Panc1 (cell line): Measurements from ENCODE around the gene STMND1. TPM values are rescaled to one million over a fixed set of nuclear protein-coding genes. Genes with fewer than 3 reads are reported as not detected.

ENCODE experiments used
- ATAC-seq: fragments of 200-7000 bp; cut with Tn5 transposase; 2 replicates; pipeline ENCODE4 v1.9.1; 2020; ENCODE audit warnings: mild to moderate bottlenecking, moderate library complexity
- BruUV-seq: library from RNA; stranded (reverse); fragments of 400-500 nt; replicated peaks from 2 replicates; lab custom pipeline; 2021; lab: Mats Ljungman, UMichigan
- CTCF ChIA-PET: fragments of 300-600 bp; sonication (Branson Sonifier 250); formaldehyde crosslinking; loops from one replicate; lab custom pipeline; 2022; ENCODE audit warnings: antibody characterized with exemption; lab: Charles Lee
- POLR2A ChIA-PET: fragments of 300-600 bp; sonication (Branson Sonifier 250); formaldehyde crosslinking; loops from one replicate; lab custom pipeline; 2022; ENCODE audit warnings: antibody characterized with exemption; lab: Charles Lee
- DNase-seq: peaks from one replicate; pipeline ENCODE4 v3.0.0-alpha.2; 2010; ENCODE audit warnings: low read depth, low spot score
- H3K27ac ChIP-seq: 2 replicates; pipeline ENCODE4 v1.5.1; 2011; ENCODE audit warnings: mild to moderate bottlenecking, low read length, inconsistent platforms
- H3K27me3 ChIP-seq: fragments of 200-500 bp; sonication (Bioruptor generic); 2 replicates; pipeline ENCODE4 v1.6.0; 2014; ENCODE audit warnings: low read length, inconsistent platforms; ENCODE audit not compliant: control insufficient read depth, insufficient read depth
- H3K36me3 ChIP-seq: fragments of 200-500 bp; sonication (Bioruptor generic); 2 replicates; pipeline ENCODE4 v1.5.1; 2014; ENCODE audit warnings: inconsistent platforms, mild to moderate bottlenecking, low read length, moderate library complexity; ENCODE audit not compliant: control insufficient read depth, insufficient read depth
- H3K4me1 ChIP-seq: 2 replicates; pipeline ENCODE4 v1.5.1; 2011; ENCODE audit warnings: inconsistent platforms, mild to moderate bottlenecking, low read length, moderate library complexity; ENCODE audit not compliant: control insufficient read depth, insufficient read depth
- H3K4me3 ChIP-seq, 2 experiments: 2 replicates each; pipeline ENCODE4 v1.5.1; 2011 to 2012; ENCODE audit warnings: low read depth in 2 of 2, low read length in 2 of 2, mild to moderate bottlenecking in 2 of 2, inconsistent platforms in 1 of 2, moderate library complexity in 1 of 2
- H3K9me3 ChIP-seq: fragments of 200-500 bp; sonication (Bioruptor generic); 2 replicates; pipeline ENCODE4 v1.5.1; 2014; ENCODE audit warnings: low read depth, mild to moderate bottlenecking, inconsistent platforms, low read length, moderate library complexity; ENCODE audit not compliant: control insufficient read depth, insufficient read depth
- CTCF ChIP-seq: fragments of 450-650 bp; IDR thresholded peaks from 2 replicates; pipeline ENCODE4 v1.5.1; 2017; ENCODE audit warnings: mild to moderate bottlenecking
- POLR2AphosphoS5 ChIP-seq: IDR thresholded peaks from 2 replicates; pipeline ENCODE4 v1.6.1; 2012; ENCODE audit warnings: mild to moderate bottlenecking, low read depth, low read length, moderate library complexity
- REST ChIP-seq, 2 experiments: IDR thresholded peaks; 2 replicates each; pipeline ENCODE4 v1.6.1; 2011 to 2012; ENCODE audit warnings: low read depth in 2 of 2, control low read depth in 1 of 2, low read length in 1 of 2, mild to moderate bottlenecking in 1 of 2, moderate library complexity in 1 of 2; ENCODE audit not compliant: insufficient read depth in 1 of 2
- SIN3A ChIP-seq: IDR thresholded peaks from 2 replicates; pipeline ENCODE4 v1.6.1; 2012; ENCODE audit warnings: low read depth, mild to moderate bottlenecking, low read length, moderate library complexity, borderline replicate concordance; ENCODE audit not compliant: insufficient read depth
- TCF7L2 ChIP-seq: IDR thresholded peaks from 2 replicates; pipeline ENCODE4 v1.6.1; 2011; ENCODE audit warnings: mild to moderate bottlenecking, low read depth, low read length, inconsistent platforms
- in situ Hi-C: cut with HindIII; loops from 2 replicates; pipeline ENCODE4 v1.10.0; 2016; ENCODE audit warnings: low sequenced_read_pairs, low pct_unique_long_range_greater_than_20kb
- intact Hi-C: fragments of 100-400 bp; cut with micrococcal nuclease; formaldehyde crosslinking; loops from one replicate; pipeline ENCODE4 v1.10.0; 2022; ENCODE audit not compliant: unreplicated experiment
- total RNA-seq: library from RNA; stranded (reverse); gene quantifications from one replicate; pipeline ENCODE4 v1.2.1, GENCODE V29; 2021; ENCODE audit not compliant: unreplicated experiment

Gene STMND1
- total RNA-seq, 1 experiment from 2014 or later: not detected

GRCh38 chr6:17152703-17153102 lies 50.9 kb downstream of the STMND1 start:
- TF ChIP-seq REST (IDR thresholded peaks at IDR 0.05; ENCODE audit: insufficient read depth in 1 of 2, low read depth in 2 of 2, low read length in 1 of 2) (no peak), CTCF (no peak), SIN3A (no peak), POLR2AphosphoS5 (no peak), TCF7L2 (no peak)
- no TSS peak for BruUV-seq
- in situ Hi-C loops: no loop called here
- CTCF ChIA-PET: no interaction called here
- no peak overlapping the region for H3K4me3 ChIP-seq
- DNase-seq: no peak
- no peaks in the 10 kb centered on the region for H3K27me3 ChIP-seq
- no peak for ATAC-seq
- intact Hi-C loops: no loop called here
- H3K9me3 ChIP-seq: peaks cover 11% of the 10 kb centered on the region; the same call in 1 of the 2 replicates
- H3K27ac ChIP-seq: no peak overlapping the region
- H3K36me3 ChIP-seq: no peaks in the 10 kb centered on the region
- no peaks in the 10 kb centered on the region for H3K4me1 ChIP-seq
- POLR2A ChIA-PET: no interaction called here

- no peak for TF ChIP-seq TCF7L2
- no peak for TF ChIP-seq SIN3A
- peak; percentile 72; the same call in 1 of the 2 replicates for TF ChIP-seq CTCF
- TF ChIP-seq REST (IDR thresholded peaks at IDR 0.05; ENCODE audit: insufficient read depth in 1 of 2, low read depth in 2 of 2, low read length in 1 of 2): no peak
- ATAC-seq (peak; percentile 89), DNase-seq (peak; percentile 69)
- no peak overlapping the region for H3K4me3 ChIP-seq
- CTCF ChIA-PET: interaction anchor here (0.7 to 1.9 kb wide), 2 partner anchors 31 to 428 kb away, joined by 3 to 7 read pairs; no protein-coding TSS in a partner anchor
- no TSS peak for BruUV-seq
- POLR2A ChIA-PET: no interaction called here
- no peaks in the 10 kb centered on the region for H3K36me3 ChIP-seq
- H3K9me3 ChIP-seq: peaks cover 11% of the 10 kb centered on the region; the same call in 1 of the 2 replicates
- H3K4me1 ChIP-seq: no peaks in the 10 kb centered on the region
- intact Hi-C loops: loop anchor here (1.0 to 5.0 kb wide), 2 partner anchors 428 to 646 kb away; no protein-coding TSS in a partner anchor
- in situ Hi-C loops: no loop called here
- H3K27ac ChIP-seq: no peak overlapping the region
- no peaks in the 10 kb centered on the region for H3K27me3 ChIP-seq
Observed at GRCh38 chr6:17156112-17156921, 54.5 kb downstream of the STMND1 start.
